Thoracic aorta (tissue), 2 donors: ENCODE results near the gene SNRNP200. TPM values are rescaled to one million over a fixed set of nuclear protein-coding genes. Genes with fewer than 3 reads are reported as not detected.
"Not testable (repeated sequence)": the region's sequence is repeated elsewhere in the genome, so short reads cannot be mapped to it uniquely, and the experiment has no call there.

Experiments
- ATAC-seq: fragments of 150-250 bp; one replicate; pipeline ENCODE4 v1.8.0; 2017; ENCODE audit warnings: low read depth; ENCODE audit not compliant: insufficient number of reproducible peaks, low FRiP score
- DNase-seq: peaks from one replicate; pipeline ENCODE4 v3.0.0-alpha.2; 2020; ENCODE audit warnings: low spot score
- H3K27ac ChIP-seq, 2 donors: fragments of 200-600 bp; sonication (generic); 1 replicate in 1 of 2; 2 replicates in 1 of 2; pipeline ENCODE4 v1.5.1; 2016; ENCODE audit warnings: mild to moderate bottlenecking in 2 of 2, moderate library complexity in 2 of 2
- H3K27me3 ChIP-seq: fragments of 200-600 bp; sonication (generic); replicated peaks from 2 replicates; pipeline ENCODE4 v1.6.0; 2016; ENCODE audit warnings: mild to moderate bottlenecking; ENCODE audit not compliant: insufficient read depth
- H3K36me3 ChIP-seq: fragments of 200-600 bp; sonication (generic); one replicate; pipeline ENCODE4 v1.5.1; 2016
- H3K4me1 ChIP-seq, 2 donors: fragments of 200-600 bp; sonication (generic); 1 replicate in 1 of 2; 2 replicates in 1 of 2; pipeline versions ENCODE4 v1.5.1 to v1.6.0; 2016; ENCODE audit warnings: low read depth in 2 of 2, mild to moderate bottlenecking in 1 of 2; ENCODE audit not compliant: control insufficient read depth in 1 of 2
- H3K4me3 ChIP-seq: fragments of 200-600 bp; sonication (generic); 2 replicates; pipeline ENCODE4 v1.5.1; 2016; ENCODE audit warnings: mild to moderate bottlenecking
- H3K9me3 ChIP-seq: fragments of 200-600 bp; sonication (generic); 2 replicates; pipeline ENCODE4 v1.5.1; 2016
- CTCF ChIP-seq: fragments of 200-600 bp; sonication (generic); IDR thresholded peaks from one replicate; pipeline ENCODE4 v1.5.1; 2019; ENCODE audit warnings: antibody characterized with exemption
- total RNA-seq, 2 donors: library from RNA; depleted of rRNA; stranded (reverse); fragments of >200 nt; gene quantifications; one replicate each; pipeline versions ENCODE4 v1.1.0 to v1.2.3, GENCODE V29; 2016

SNRNP200 gene
- total RNA-seq, 2 donors from 2014 or later: 77.2 to 85.6 TPM

GRCh38 chr2:96304606-96305005 is 740 bp downstream of the SNRNP200 start:
- H3K27me3 ChIP-seq: no peaks in the 10 kb centered on the region
- H3K27ac ChIP-seq: no peak overlapping the region
- ATAC-seq (no peak), DNase-seq (no peak)
- H3K4me1 ChIP-seq: peaks cover 9 to 17% of the 10 kb centered on the region in 2 donors
- H3K36me3 ChIP-seq: peaks cover 37% of the 10 kb centered on the region
- peak overlapping the region; percentile 90 for H3K4me3 ChIP-seq
- TF ChIP-seq CTCF: no peak
- no peaks in the 10 kb centered on the region for H3K9me3 ChIP-seq

GRCh38 chr2:96301865-96302264 is 3.5 kb downstream of the SNRNP200 start:
- no peak for DNase-seq
- H3K9me3 ChIP-seq: no peaks in the 10 kb centered on the region
- H3K4me3 ChIP-seq: no peak overlapping the region
- H3K4me1 ChIP-seq: peaks cover 9 to 17% of the 10 kb centered on the region in 2 donors
- ATAC-seq: no peak
- H3K27me3 ChIP-seq: no peaks in the 10 kb centered on the region
- H3K36me3 ChIP-seq: peaks cover 64% of the 10 kb centered on the region
- no peak overlapping the region for H3K27ac ChIP-seq
- TF ChIP-seq CTCF: no peak

- Histone ChIP-seq H3K9me3 (no peaks in the 10 kb centered on the region), H3K27ac (no peak overlapping the region), H3K4me3 (no peak overlapping the region), H3K4me1 (no peaks in the 10 kb centered on the region), H3K36me3 (peaks cover 95% of the 10 kb centered on the region), H3K27me3 (no peaks in the 10 kb centered on the region)
- TF ChIP-seq CTCF: no peak
- DNase-seq (no peak), ATAC-seq (no peak)
Measured at GRCh38 chr2:96296925-96297324, 8.4 kb downstream of the SNRNP200 start.

- not testable (repeated sequence) for H3K4me3 ChIP-seq, DNase-seq, H3K4me1 ChIP-seq, H3K9me3 ChIP-seq, H3K27me3 ChIP-seq, ATAC-seq, H3K27ac ChIP-seq
- peaks cover 97% of the 10 kb centered on the region for H3K36me3 ChIP-seq
Measured at GRCh38 chr2:96294271-96294670, 11.1 kb downstream of the SNRNP200 start.

- no peak for TF ChIP-seq CTCF
- peaks cover 97% of the 10 kb centered on the region for H3K36me3 ChIP-seq
- H3K27ac ChIP-seq: no peak overlapping the region
- ATAC-seq (no peak), DNase-seq (no peak)
- no peaks in the 10 kb centered on the region for H3K27me3 ChIP-seq
- H3K4me1 ChIP-seq: no peaks in the 10 kb centered on the region
- no peak overlapping the region for H3K4me3 ChIP-seq
- no peaks in the 10 kb centered on the region for H3K9me3 ChIP-seq
Measured at GRCh38 chr2:96291751-96292150, 13.6 kb downstream of the SNRNP200 start.

- TF ChIP-seq CTCF: no peak
- Histone ChIP-seq H3K36me3 (peaks cover 98% of the 10 kb centered on the region), H3K9me3 (no peaks in the 10 kb centered on the region), H3K27me3 (no peaks in the 10 kb centered on the region), H3K27ac (no peak overlapping the region), H3K4me1 (no peaks in the 10 kb centered on the region), H3K4me3 (no peak overlapping the region)
- DNase-seq (no peak), ATAC-seq (no peak)
Measured at GRCh38 chr2:96287273-96287856, 18.0 kb downstream of the SNRNP200 start.
